ENCODE data around the gene CAPN9. TPM values are rescaled to one million over a fixed set of nuclear protein-coding genes. Genes with fewer than 3 reads are reported as not detected.
A peak's percentile ranks its signal among the peaks of the same experiment; 100 is the strongest.

CAPN9 gene
- total and polyA plus RNA-seq, 4 donors, result not detected

DNA sequence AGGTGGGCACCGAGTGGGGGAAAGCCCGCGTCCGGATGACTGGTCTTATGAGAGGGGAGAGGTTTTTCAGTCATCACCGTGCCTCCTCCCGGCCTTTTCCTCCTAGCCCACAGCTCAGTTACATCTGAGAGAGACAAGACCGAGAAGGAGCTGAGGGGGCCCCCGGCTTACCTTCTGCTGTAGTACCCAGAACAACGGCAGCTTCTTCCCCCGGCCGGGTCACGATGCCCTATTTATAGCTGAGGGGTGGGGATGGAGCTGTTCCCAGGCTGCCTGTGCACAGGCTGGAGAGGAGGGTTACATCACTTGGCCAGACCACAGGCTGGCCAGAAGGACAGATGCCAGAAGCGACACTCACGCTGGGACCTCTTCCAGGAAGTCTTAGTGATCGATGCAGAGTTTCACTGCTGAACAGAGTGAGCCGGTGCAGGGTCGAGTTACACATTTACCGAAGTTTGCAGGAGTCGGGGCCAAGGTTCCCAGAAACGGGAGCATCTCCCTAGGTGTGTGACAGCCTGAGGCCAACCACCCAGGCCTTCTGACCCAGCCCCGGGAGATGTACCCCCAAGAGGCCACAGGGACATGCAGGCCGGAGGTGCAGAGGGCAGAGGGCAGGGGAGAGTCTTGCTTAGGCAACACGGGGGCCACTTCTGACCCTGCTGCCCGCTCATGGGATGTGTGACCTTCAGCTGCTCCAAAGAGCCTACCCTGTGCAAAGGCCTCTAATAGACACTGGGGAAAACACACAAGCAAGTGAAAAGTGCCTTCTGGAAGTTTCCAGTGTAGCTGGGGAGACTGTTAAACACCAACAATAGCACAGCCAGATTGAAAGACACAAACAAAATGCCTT is 33.0 kb upstream of the CAPN9 start, which contains the start of gene AGT:
Gene AGT (minus strand): TSS at position 208 of the 850 bp plus-strand sequence. CDS start 3,299 bp downstream, outside the sequence.
- Histone ChIP-seq H3K9me3 (ENCODE audit: control insufficient read depth in 4 of 4, low read length in 3 of 4) (no peaks in the 10 kb centered on the region), H3K4me3 (ENCODE audit: low read depth in 1 of 3, low read length in 3 of 3) (peak within 1 kb of the TSS; percentile 55 to 87 (median 84)), H3K27me3 (ENCODE audit: control insufficient read depth in 4 of 4, insufficient read depth in 4 of 4, low read length in 3 of 4) (no peaks in the 10 kb centered on the region), H3K4me1 (ENCODE audit: control insufficient read depth in 4 of 4, insufficient read depth in 4 of 4, low read length in 3 of 4) (peaks cover 3 to 62% (median 44%) of the 10 kb centered on the region in 4 donors), H3K9ac (ENCODE audit: low read depth in 1 of 2, low read length in 2 of 2) (peak within 1 kb of the TSS; percentile 76 to 90), H3K36me3 (ENCODE audit: control insufficient read depth in 4 of 4, insufficient read depth in 3 of 4, low read depth in 1 of 4, low read length in 3 of 4) (peaks cover 0 to 7% (median 6%) of the 10 kb centered on the region in 4 donors), H3K27ac (ENCODE audit: low read depth in 1 of 2, low read length in 2 of 2) (peak within 1 kb of the TSS; percentile 59 to 85)
- TF ChIP-seq, protein P1, sequence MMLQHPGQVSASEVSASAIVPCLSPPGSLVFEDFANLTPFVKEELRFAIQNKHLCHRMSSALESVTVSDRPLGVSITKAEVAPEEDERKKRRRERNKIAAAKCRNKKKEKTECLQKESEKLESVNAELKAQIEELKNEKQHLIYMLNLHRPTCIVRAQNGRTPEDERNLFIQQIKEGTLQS (IDR thresholded peaks at IDR 0.05), result peak; percentile 93
- peak; percentile 77 for TF ChIP-seq FOXA2 (IDR thresholded peaks at IDR 0.05)
- TF ChIP-seq HNF4G (IDR thresholded peaks at IDR 0.05), result peak; percentile 97
- peak; percentile 100 for TF ChIP-seq RXRA (IDR thresholded peaks at IDR 0.05)
- TF ChIP-seq HNF4A (conservative IDR thresholded peaks at IDR 0.05), result peak; percentile 97 to 99
- peak; percentile 96 to 97 for TF ChIP-seq JUND (IDR thresholded peaks at IDR 0.05)
- peak; percentile 98 for TF ChIP-seq TAF1 (conservative IDR thresholded peaks at IDR 0.05)
- TF ChIP-seq GABPA (IDR thresholded peaks at IDR 0.05 in 1 of 2, conservative IDR thresholded peaks at IDR 0.05 in 1 of 2), result peak in 1 of 2 donors; percentile 33
- TF ChIP-seq, protein P2, sequence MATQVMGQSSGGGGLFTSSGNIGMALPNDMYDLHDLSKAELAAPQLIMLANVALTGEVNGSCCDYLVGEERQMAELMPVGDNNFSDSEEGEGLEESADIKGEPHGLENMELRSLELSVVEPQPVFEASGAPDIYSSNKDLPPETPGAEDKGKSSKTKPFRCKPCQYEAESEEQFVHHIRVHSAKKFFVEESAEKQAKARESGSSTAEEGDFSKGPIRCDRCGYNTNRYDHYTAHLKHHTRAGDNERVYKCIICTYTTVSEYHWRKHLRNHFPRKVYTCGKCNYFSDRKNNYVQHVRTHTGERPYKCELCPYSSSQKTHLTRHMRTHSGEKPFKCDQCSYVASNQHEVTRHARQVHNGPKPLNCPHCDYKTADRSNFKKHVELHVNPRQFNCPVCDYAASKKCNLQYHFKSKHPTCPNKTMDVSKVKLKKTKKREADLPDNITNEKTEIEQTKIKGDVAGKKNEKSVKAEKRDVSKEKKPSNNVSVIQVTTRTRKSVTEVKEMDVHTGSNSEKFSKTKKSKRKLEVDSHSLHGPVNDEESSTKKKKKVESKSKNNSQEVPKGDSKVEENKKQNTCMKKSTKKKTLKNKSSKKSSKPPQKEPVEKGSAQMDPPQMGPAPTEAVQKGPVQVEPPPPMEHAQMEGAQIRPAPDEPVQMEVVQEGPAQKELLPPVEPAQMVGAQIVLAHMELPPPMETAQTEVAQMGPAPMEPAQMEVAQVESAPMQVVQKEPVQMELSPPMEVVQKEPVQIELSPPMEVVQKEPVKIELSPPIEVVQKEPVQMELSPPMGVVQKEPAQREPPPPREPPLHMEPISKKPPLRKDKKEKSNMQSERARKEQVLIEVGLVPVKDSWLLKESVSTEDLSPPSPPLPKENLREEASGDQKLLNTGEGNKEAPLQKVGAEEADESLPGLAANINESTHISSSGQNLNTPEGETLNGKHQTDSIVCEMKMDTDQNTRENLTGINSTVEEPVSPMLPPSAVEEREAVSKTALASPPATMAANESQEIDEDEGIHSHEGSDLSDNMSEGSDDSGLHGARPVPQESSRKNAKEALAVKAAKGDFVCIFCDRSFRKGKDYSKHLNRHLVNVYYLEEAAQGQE (IDR thresholded peaks at IDR 0.05), result peak; percentile 95
- TF ChIP-seq FOXA1 (IDR thresholded peaks at IDR 0.05), result peak; percentile 73
- TF ChIP-seq, protein P3, sequence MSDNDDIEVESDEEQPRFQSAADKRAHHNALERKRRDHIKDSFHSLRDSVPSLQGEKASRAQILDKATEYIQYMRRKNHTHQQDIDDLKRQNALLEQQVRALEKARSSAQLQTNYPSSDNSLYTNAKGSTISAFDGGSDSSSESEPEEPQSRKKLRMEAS (IDR thresholded peaks at IDR 0.05), result peak; percentile 94
- peak; percentile 99 for TF ChIP-seq NR2F2 (IDR thresholded peaks at IDR 0.05)
- peak; percentile 81 for TF ChIP-seq YY1 (IDR thresholded peaks at IDR 0.05)
- TF ChIP-seq EGR1 (IDR thresholded peaks at IDR 0.05; ENCODE audit: low read depth in 2 of 2), result peak; percentile 73 to 74
- TF ChIP-seq RAD21 (IDR thresholded peaks at IDR 0.05), result peak; percentile 53 to 62
- TF ChIP-seq SP1 (IDR thresholded peaks at IDR 0.05), result peak; percentile 99
- TF ChIP-seq, protein P4, sequence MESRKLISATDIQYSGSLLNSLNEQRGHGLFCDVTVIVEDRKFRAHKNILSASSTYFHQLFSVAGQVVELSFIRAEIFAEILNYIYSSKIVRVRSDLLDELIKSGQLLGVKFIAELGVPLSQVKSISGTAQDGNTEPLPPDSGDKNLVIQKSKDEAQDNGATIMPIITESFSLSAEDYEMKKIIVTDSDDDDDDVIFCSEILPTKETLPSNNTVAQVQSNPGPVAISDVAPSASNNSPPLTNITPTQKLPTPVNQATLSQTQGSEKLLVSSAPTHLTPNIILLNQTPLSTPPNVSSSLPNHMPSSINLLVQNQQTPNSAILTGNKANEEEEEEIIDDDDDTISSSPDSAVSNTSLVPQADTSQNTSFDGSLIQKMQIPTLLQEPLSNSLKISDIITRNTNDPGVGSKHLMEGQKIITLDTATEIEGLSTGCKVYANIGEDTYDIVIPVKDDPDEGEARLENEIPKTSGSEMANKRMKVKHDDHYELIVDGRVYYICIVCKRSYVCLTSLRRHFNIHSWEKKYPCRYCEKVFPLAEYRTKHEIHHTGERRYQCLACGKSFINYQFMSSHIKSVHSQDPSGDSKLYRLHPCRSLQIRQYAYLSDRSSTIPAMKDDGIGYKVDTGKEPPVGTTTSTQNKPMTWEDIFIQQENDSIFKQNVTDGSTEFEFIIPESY (IDR thresholded peaks at IDR 0.05), result peak; percentile 96
- TF ChIP-seq, protein P5, sequence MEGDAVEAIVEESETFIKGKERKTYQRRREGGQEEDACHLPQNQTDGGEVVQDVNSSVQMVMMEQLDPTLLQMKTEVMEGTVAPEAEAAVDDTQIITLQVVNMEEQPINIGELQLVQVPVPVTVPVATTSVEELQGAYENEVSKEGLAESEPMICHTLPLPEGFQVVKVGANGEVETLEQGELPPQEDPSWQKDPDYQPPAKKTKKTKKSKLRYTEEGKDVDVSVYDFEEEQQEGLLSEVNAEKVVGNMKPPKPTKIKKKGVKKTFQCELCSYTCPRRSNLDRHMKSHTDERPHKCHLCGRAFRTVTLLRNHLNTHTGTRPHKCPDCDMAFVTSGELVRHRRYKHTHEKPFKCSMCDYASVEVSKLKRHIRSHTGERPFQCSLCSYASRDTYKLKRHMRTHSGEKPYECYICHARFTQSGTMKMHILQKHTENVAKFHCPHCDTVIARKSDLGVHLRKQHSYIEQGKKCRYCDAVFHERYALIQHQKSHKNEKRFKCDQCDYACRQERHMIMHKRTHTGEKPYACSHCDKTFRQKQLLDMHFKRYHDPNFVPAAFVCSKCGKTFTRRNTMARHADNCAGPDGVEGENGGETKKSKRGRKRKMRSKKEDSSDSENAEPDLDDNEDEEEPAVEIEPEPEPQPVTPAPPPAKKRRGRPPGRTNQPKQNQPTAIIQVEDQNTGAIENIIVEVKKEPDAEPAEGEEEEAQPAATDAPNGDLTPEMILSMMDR (IDR thresholded peaks at IDR 0.05; ENCODE audit: low read depth, low read length, missing input control), result no peak
- WGBS, result 12% methylated on average over 24 of the region's 24 CpGs
- peak; percentile 78 for DNase-seq (ENCODE audit: low spot score)

Data from liver (tissue), 9 donors.